ENCODE results near the gene RABGGTA. TPM values are rescaled to one million over a fixed set of nuclear protein-coding genes. Genes with fewer than 3 reads are reported as not detected.
A peak's percentile ranks its signal among the peaks of the same experiment; 100 is the strongest.

The RABGGTA gene
- total and polyA plus RNA-seq, 9 of the 15 experiments (the other 6 are each of a cell fraction or from before 2014, with no cell fraction given): 4.5 to 24.2 (median 15.5) TPM

DNA sequence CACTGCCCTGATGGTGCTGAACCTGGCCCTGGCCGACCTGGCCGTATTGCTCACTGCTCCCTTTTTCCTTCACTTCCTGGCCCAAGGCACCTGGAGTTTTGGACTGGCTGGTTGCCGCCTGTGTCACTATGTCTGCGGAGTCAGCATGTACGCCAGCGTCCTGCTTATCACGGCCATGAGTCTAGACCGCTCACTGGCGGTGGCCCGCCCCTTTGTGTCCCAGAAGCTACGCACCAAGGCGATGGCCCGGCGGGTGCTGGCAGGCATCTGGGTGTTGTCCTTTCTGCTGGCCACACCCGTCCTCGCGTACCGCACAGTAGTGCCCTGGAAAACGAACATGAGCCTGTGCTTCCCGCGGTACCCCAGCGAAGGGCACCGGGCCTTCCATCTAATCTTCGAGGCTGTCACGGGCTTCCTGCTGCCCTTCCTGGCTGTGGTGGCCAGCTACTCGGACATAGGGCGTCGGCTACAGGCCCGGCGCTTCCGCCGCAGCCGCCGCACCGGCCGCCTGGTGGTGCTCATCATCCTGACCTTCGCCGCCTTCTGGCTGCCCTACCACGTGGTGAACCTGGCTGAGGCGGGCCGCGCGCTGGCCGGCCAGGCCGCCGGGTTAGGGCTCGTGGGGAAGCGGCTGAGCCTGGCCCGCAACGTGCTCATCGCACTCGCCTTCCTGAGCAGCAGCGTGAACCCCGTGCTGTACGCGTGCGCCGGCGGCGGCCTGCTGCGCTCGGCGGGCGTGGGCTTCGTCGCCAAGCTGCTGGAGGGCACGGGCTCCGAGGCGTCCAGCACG lies 44.6 kb upstream of the RABGGTA start (continued):
- TF ChIP-seq FOXP4 (CRISPR knock-in tag; IDR thresholded peaks at IDR 0.05; ENCODE audit: borderline replicate concordance) (no peak), EZH2 (IDR thresholded peaks at IDR 0.05; ENCODE audit: borderline replicate concordance, low read depth, low read length) (no peak), HNRNPK (IDR thresholded peaks at IDR 0.05; ENCODE audit: low read depth, low read length, poor library complexity, severe bottlenecking) (no peak), PBX2 (CRISPR knock-in tag; IDR thresholded peaks at IDR 0.05; ENCODE audit: low read depth) (no peak), PBX2 (tag; conservative IDR thresholded peaks at IDR 0.05; ENCODE audit: low read depth) (no peak)
- TF ChIP-seq, protein P1, sequence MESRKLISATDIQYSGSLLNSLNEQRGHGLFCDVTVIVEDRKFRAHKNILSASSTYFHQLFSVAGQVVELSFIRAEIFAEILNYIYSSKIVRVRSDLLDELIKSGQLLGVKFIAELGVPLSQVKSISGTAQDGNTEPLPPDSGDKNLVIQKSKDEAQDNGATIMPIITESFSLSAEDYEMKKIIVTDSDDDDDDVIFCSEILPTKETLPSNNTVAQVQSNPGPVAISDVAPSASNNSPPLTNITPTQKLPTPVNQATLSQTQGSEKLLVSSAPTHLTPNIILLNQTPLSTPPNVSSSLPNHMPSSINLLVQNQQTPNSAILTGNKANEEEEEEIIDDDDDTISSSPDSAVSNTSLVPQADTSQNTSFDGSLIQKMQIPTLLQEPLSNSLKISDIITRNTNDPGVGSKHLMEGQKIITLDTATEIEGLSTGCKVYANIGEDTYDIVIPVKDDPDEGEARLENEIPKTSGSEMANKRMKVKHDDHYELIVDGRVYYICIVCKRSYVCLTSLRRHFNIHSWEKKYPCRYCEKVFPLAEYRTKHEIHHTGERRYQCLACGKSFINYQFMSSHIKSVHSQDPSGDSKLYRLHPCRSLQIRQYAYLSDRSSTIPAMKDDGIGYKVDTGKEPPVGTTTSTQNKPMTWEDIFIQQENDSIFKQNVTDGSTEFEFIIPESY (CRISPR knock-in tag; IDR thresholded peaks at IDR 0.05): peak; percentile 99

All from K562 (cell line).